H9 (cell line): ENCODE measurements around the gene RBM14. TPM values are rescaled to one million over a fixed set of nuclear protein-coding genes. Genes with fewer than 3 reads are reported as not detected.

ENCODE experiments used
- DNase-seq: peaks from one replicate; pipeline ENCODE4 v3.0.0-alpha.2; 2017
- H2AFZ ChIP-seq: one replicate; pipeline ENCODE4 v1.6.1; 2013; ENCODE audit warnings: mild to moderate bottlenecking, low read length, control low read depth, moderate library complexity
- H2AK5ac ChIP-seq: 2 replicates; pipeline ENCODE4 v1.6.1; 2013; ENCODE audit warnings: low read length, control low read depth, mixed read lengths; ENCODE audit not compliant: insufficient read length
- H2BK120ac ChIP-seq: one replicate; pipeline ENCODE4 v1.6.1; 2013; ENCODE audit warnings: low read depth, mild to moderate bottlenecking, low read length, control low read depth, inconsistent platforms; ENCODE audit not compliant: poor library complexity, severe bottlenecking
- H2BK12ac ChIP-seq: 2 replicates; pipeline ENCODE4 v1.6.1; 2013; ENCODE audit warnings: low read length, control low read depth, mixed read lengths, low read depth; ENCODE audit not compliant: insufficient read length
- H2BK15ac ChIP-seq: 2 replicates; pipeline ENCODE4 v1.6.1; 2013; ENCODE audit warnings: low read depth, low read length, control low read depth
- H2BK20ac ChIP-seq: one replicate; pipeline ENCODE4 v1.6.1; 2013; ENCODE audit warnings: low read depth, mild to moderate bottlenecking, low read length, control low read depth, inconsistent platforms; ENCODE audit not compliant: poor library complexity, severe bottlenecking
- H2BK5ac ChIP-seq: 2 replicates; pipeline ENCODE4 v1.6.1; 2013; ENCODE audit warnings: low read length, control low read depth, mixed read lengths; ENCODE audit not compliant: insufficient read length
- H3K14ac ChIP-seq: 2 replicates; pipeline ENCODE4 v1.6.1; 2013; ENCODE audit warnings: low read length, control low read depth; ENCODE audit not compliant: insufficient read depth
- H3K18ac ChIP-seq: 2 replicates; pipeline ENCODE4 v1.6.1; 2013; ENCODE audit warnings: low read depth, mild to moderate bottlenecking, mixed read lengths, low read length, control low read depth; ENCODE audit not compliant: insufficient read length
- H3K23ac ChIP-seq: 2 replicates; pipeline ENCODE4 v1.6.1; 2013; ENCODE audit warnings: low read length, control low read depth, mixed read lengths, low read depth; ENCODE audit not compliant: insufficient read length
- H3K23me2 ChIP-seq: 2 replicates; pipeline ENCODE4 v1.6.1; 2013; ENCODE audit warnings: low read depth, mild to moderate bottlenecking, mixed read lengths, low read length, control low read depth; ENCODE audit not compliant: insufficient read length, poor library complexity, severe bottlenecking
- H3K27ac ChIP-seq: 2 replicates; pipeline ENCODE4 v1.5.1; 2013; ENCODE audit warnings: low read length, control low read depth, mixed read lengths, low read depth; ENCODE audit not compliant: insufficient read length
- H3K27me3 ChIP-seq: 2 replicates; pipeline ENCODE4 v1.6.1; 2013; ENCODE audit warnings: low read length, control low read depth, inconsistent platforms; ENCODE audit not compliant: insufficient read depth
- H3K4ac ChIP-seq: 2 replicates; pipeline ENCODE4 v1.6.1; 2013; ENCODE audit warnings: low read depth, mild to moderate bottlenecking, control low read depth, inconsistent platforms, low read length, moderate library complexity
- H3K4me1 ChIP-seq: 2 replicates; pipeline ENCODE4 v1.6.1; 2013; ENCODE audit warnings: low read length, control low read depth, inconsistent platforms; ENCODE audit not compliant: insufficient read depth
- H3K4me2 ChIP-seq: 2 replicates; pipeline ENCODE4 v1.6.1; 2013; ENCODE audit warnings: low read length, control low read depth, mixed read lengths; ENCODE audit not compliant: insufficient read length, insufficient read depth
- H3K56ac ChIP-seq: 2 replicates; pipeline ENCODE4 v1.6.1; 2013; ENCODE audit warnings: low read depth, mild to moderate bottlenecking, mixed read lengths, low read length, control low read depth; ENCODE audit not compliant: insufficient read length
- H3K79me1 ChIP-seq: 2 replicates; pipeline ENCODE4 v1.6.1; 2013; ENCODE audit warnings: low read depth, mild to moderate bottlenecking, moderate library complexity, low read length, control low read depth, inconsistent platforms; ENCODE audit not compliant: insufficient read depth, poor library complexity, severe bottlenecking
- H3K79me2 ChIP-seq: 2 replicates; pipeline ENCODE4 v1.6.1; 2013; ENCODE audit warnings: low read length, control low read depth, inconsistent platforms; ENCODE audit not compliant: insufficient read depth
- H3K9ac ChIP-seq: 2 replicates; pipeline ENCODE4 v1.6.1; 2013; ENCODE audit warnings: low read length, control low read depth, mixed read lengths; ENCODE audit not compliant: insufficient read length; ENCODE audit errors: extremely low read depth
- H3K9me3 ChIP-seq: one replicate; pipeline ENCODE4 v1.6.1; 2013; ENCODE audit warnings: low read depth, low read length, inconsistent platforms; ENCODE audit not compliant: control insufficient read depth
- H3T11ph ChIP-seq: one replicate; pipeline ENCODE4 v1.6.1; 2013; ENCODE audit warnings: mild to moderate bottlenecking, low read length, control low read depth, inconsistent platforms
- H4K20me1 ChIP-seq: one replicate; pipeline ENCODE4 v1.6.1; 2013; ENCODE audit not compliant: control insufficient read depth, insufficient read length, insufficient read depth
- H4K5ac ChIP-seq: 2 replicates; pipeline ENCODE4 v1.6.1; 2013; ENCODE audit warnings: low read depth, mild to moderate bottlenecking, mixed read lengths, low read length, control low read depth; ENCODE audit not compliant: insufficient read length
- H4K8ac ChIP-seq: replicated peaks from 2 replicates; pipeline ENCODE4 v1.6.1; 2013; ENCODE audit warnings: low read length, control low read depth, mixed read lengths, low read depth; ENCODE audit not compliant: insufficient read length
- H4K91ac ChIP-seq: 2 replicates; pipeline ENCODE4 v1.6.1; 2013; ENCODE audit warnings: low read depth, mild to moderate bottlenecking, moderate library complexity, mixed read lengths, low read length, control low read depth; ENCODE audit not compliant: insufficient read length
- H3K27ac Mint-ChIP-seq, 3 experiments: 2 replicates in 2 of 3; 3 replicates in 1 of 3; pipeline ENCODE4 v1.8.0; 2020 to 2021; ENCODE audit warnings: mixed read lengths in 3 of 3, mild to moderate bottlenecking in 1 of 3, moderate library complexity in 1 of 3
- H3K27me3 Mint-ChIP-seq: 2 replicates; pipeline ENCODE4 v1.8.0; 2021; ENCODE audit warnings: low read depth, mild to moderate bottlenecking, moderate library complexity, mixed read lengths
- H3K36me3 Mint-ChIP-seq, 3 experiments: 2 replicates in 2 of 3; 3 replicates in 1 of 3; pipeline ENCODE4 v1.8.0; 2020 to 2021; ENCODE audit warnings: low read depth in 3 of 3, mixed read lengths in 3 of 3; ENCODE audit not compliant: insufficient read depth in 1 of 3
- H3K4me1 Mint-ChIP-seq, 2 experiments: 2 replicates each; pipeline ENCODE4 v1.8.0; 2020; ENCODE audit warnings: mixed read lengths in 2 of 2
- H3K4me3 Mint-ChIP-seq, 2 experiments: 2 replicates in 1 of 2; 3 replicates in 1 of 2; pipeline ENCODE4 v1.8.0; 2020 to 2021; ENCODE audit warnings: mild to moderate bottlenecking in 2 of 2, mixed read lengths in 2 of 2, moderate library complexity in 1 of 2
- H3K9me3 Mint-ChIP-seq, 2 experiments: 2 replicates in 1 of 2; 3 replicates in 1 of 2; pipeline ENCODE4 v1.8.0; 2020; ENCODE audit warnings: mild to moderate bottlenecking in 2 of 2, mixed read lengths in 2 of 2, moderate library complexity in 1 of 2
- CTCF ChIP-seq: fragments of 200-600 bp; sonication (generic); conservative IDR thresholded peaks from 3 replicates; pipeline ENCODE4 v1.8.0; 2021; ENCODE audit warnings: antibody characterized with exemption, mild to moderate bottlenecking
- WGBS: extraction: QIAGEN DNeasy Blood & Tissue Kit; methylation state at CpG from one replicate; pipeline ENCODE4 v1.1.7; 2013; ENCODE audit warnings: missing lambda C conversion rate, low lambda C conversion rate, mixed read lengths; ENCODE audit not compliant: insufficient read length; ENCODE audit errors: extremely low coverage; 5-methylcytosine and 5-hydroxymethylcytosine counted together
- total RNA-seq: library from RNA; stranded (reverse); gene quantifications from 2 replicates; pipeline ENCODE4 v1.2.1, GENCODE V29; 2021

RBM14 gene
- total RNA-seq, 1 experiment from 2014 or later = 171 TPM

- Histone ChIP-seq H2BK20ac (no peak overlapping the region), H3K79me1 (peaks cover 3% of the 10 kb centered on the region), H3K27ac (no peak overlapping the region), H3K9ac (no peak overlapping the region), H2BK15ac (no peak overlapping the region), H2AK5ac (no peak overlapping the region), H3K4me2 (no peak overlapping the region), H2BK12ac (no peak overlapping the region), H2BK120ac (no peak overlapping the region), H3K4me1 (no peaks in the 10 kb centered on the region), H3K23me2 (no peaks in the 10 kb centered on the region), H3K27me3 (no peaks in the 10 kb centered on the region), H3T11ph (no peak overlapping the region), H3K14ac (no peak overlapping the region), H4K8ac (no peak overlapping the region), H3K56ac (no peak overlapping the region), H4K20me1 (peaks cover 1% of the 10 kb centered on the region), H2BK5ac (no peak overlapping the region), H4K91ac (no peak overlapping the region), H3K4ac (no peak overlapping the region), H3K79me2 (no peaks in the 10 kb centered on the region), H2AFZ (no peak overlapping the region), H4K5ac (no peak overlapping the region), H3K9me3 (no peaks in the 10 kb centered on the region), H3K23ac (no peak overlapping the region), H3K18ac (no peak overlapping the region)
- Mint-ChIP-seq H3K27ac (peak overlapping the region in 2 of 3 experiments; percentile 27 to 87; a peak in 2 of 7 replicates), H3K36me3 (peaks cover 20 to 78% (median 55%) of the 10 kb centered on the region in 3 experiments; a peak in 6 of 7 replicates), H3K9me3 (no peaks in the 10 kb centered on the region), H3K4me3 (no peak overlapping the region), H3K4me1 (no peaks in the 10 kb centered on the region), H3K27me3 (no peaks in the 10 kb centered on the region)
- WGBS = no CpG with 5 or more reads among the region's 1 CpG
- TF ChIP-seq CTCF = no peak
- no peak for DNase-seq
Measured at GRCh38 chr11:66663741-66664296, 47.4 kb downstream of the RBM14 start.
